Breast epithelium (tissue), 4 donors: ENCODE results near the gene SLC32A1. TPM values are rescaled to one million over a fixed set of nuclear protein-coding genes. Genes with fewer than 3 reads are reported as not detected.
A peak's percentile ranks its signal among the peaks of the same experiment; 100 is the strongest.

ENCODE experiments used
- DNase-seq, 2 donors: peaks; one replicate each; pipeline ENCODE4 v3.0.0-alpha.2; 2019; ENCODE audit warnings: low spot score in 2 of 2
- H3K27ac ChIP-seq, 2 donors: fragments of 200-600 bp; sonication (generic) in 1 of 2; one replicate each; pipeline ENCODE4 v1.5.1; 2016 to 2019; ENCODE audit warnings: mild to moderate bottlenecking in 1 of 2
- H3K27me3 ChIP-seq, 2 donors: fragments of 200-600 bp; sonication (generic) in 1 of 2; one replicate each; pipeline versions ENCODE4 v1.5.1 to v1.6.0; 2017 to 2019; ENCODE audit warnings: control low read depth in 1 of 2, mild to moderate bottlenecking in 1 of 2
- H3K36me3 ChIP-seq: fragments of 200-600 bp; one replicate; pipeline ENCODE4 v1.5.1; 2019
- H3K4me1 ChIP-seq, 2 donors: fragments of 200-600 bp; sonication (generic); one replicate each; pipeline ENCODE4 v1.5.1; 2016 to 2019; ENCODE audit warnings: control low read depth in 1 of 2
- H3K4me3 ChIP-seq, 3 donors: fragments of 200-600 bp; sonication (generic); 1 replicate in 2 of 3; 2 replicates in 1 of 3; pipeline ENCODE4 v1.5.1; 2016 to 2019; ENCODE audit warnings: mild to moderate bottlenecking in 3 of 3, moderate library complexity in 2 of 3
- H3K9me3 ChIP-seq, 2 donors: fragments of 200-600 bp; sonication (generic) in 1 of 2; one replicate each; pipeline ENCODE4 v1.5.1; 2016 to 2019; ENCODE audit warnings: control low read depth in 1 of 2
- POLR2A ChIP-seq: fragments of 450-650 bp; IDR thresholded peaks from one replicate; pipeline ENCODE4 v1.6.1; 2016; ENCODE audit warnings: antibody characterized with exemption, mild to moderate bottlenecking, moderate library complexity
- POLR2AphosphoS5 ChIP-seq, 3 donors: sonication (generic); formaldehyde crosslinking; IDR thresholded peaks; one replicate each; pipeline ENCODE4 v1.6.1; 2017; ENCODE audit warnings: antibody characterized with exemption in 3 of 3
- intact Hi-C: fragments of 100-400 bp; cut with DNase I; formaldehyde crosslinking; loops from one replicate; pipeline ENCODE4 v1.15.1; 2023; ENCODE audit warnings: low total_unique reads
- total RNA-seq, 3 donors: library from RNA; depleted of rRNA; stranded (reverse); fragments of >200 nt; gene quantifications; one replicate each; pipeline ENCODE4 v1.1.0, GENCODE V29; 2016
- TF ChIP-seq, protein P1 (sequence below), 3 donors: fragments of 450-650 bp; IDR thresholded peaks; one replicate each; pipeline ENCODE4 v1.5.1; 2016 to 2017; ENCODE audit warnings: antibody characterized with exemption in 3 of 3, mild to moderate bottlenecking in 3 of 3, moderate library complexity in 3 of 3

The SLC32A1 gene
- total RNA-seq, 3 donors from 2014 or later: not detected

DNA sequence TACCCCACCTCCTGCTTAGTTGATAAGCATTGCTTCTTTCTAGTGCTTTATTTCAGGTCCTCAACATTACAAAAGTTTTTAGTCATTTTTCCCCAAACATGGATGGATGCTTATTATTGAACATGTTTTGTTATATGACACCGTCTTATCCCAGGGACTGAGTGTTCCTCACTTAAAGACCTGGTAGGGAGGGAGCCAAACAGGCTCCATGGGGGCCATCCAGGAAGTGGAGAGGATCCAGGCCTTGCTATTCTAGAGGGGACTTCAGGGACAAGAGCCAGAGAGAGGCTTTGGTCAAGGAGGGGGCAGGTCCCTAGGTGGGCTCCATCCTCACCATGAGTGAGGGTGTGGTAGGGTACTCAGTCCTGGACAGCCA lies 7.4 kb downstream of the SLC32A1 start:
- Histone ChIP-seq H3K4me1 (no peaks in the 10 kb centered on the region), H3K27me3 (peaks cover 12 to 87% of the 10 kb centered on the region in 2 donors), H3K36me3 (no peaks in the 10 kb centered on the region), H3K4me3 (peak overlapping the region in 1 of 3 donors; percentile 62), H3K27ac (no peak overlapping the region), H3K9me3 (no peaks in the 10 kb centered on the region)
- intact Hi-C loops: no loop called here
- no peak for DNase-seq
- TF ChIP-seq, protein P1, sequence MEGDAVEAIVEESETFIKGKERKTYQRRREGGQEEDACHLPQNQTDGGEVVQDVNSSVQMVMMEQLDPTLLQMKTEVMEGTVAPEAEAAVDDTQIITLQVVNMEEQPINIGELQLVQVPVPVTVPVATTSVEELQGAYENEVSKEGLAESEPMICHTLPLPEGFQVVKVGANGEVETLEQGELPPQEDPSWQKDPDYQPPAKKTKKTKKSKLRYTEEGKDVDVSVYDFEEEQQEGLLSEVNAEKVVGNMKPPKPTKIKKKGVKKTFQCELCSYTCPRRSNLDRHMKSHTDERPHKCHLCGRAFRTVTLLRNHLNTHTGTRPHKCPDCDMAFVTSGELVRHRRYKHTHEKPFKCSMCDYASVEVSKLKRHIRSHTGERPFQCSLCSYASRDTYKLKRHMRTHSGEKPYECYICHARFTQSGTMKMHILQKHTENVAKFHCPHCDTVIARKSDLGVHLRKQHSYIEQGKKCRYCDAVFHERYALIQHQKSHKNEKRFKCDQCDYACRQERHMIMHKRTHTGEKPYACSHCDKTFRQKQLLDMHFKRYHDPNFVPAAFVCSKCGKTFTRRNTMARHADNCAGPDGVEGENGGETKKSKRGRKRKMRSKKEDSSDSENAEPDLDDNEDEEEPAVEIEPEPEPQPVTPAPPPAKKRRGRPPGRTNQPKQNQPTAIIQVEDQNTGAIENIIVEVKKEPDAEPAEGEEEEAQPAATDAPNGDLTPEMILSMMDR (IDR thresholded peaks at IDR 0.05): no peak
- TF ChIP-seq POLR2AphosphoS5 (IDR thresholded peaks at IDR 0.05): no peak
- no peak for TF ChIP-seq POLR2A

DNA sequence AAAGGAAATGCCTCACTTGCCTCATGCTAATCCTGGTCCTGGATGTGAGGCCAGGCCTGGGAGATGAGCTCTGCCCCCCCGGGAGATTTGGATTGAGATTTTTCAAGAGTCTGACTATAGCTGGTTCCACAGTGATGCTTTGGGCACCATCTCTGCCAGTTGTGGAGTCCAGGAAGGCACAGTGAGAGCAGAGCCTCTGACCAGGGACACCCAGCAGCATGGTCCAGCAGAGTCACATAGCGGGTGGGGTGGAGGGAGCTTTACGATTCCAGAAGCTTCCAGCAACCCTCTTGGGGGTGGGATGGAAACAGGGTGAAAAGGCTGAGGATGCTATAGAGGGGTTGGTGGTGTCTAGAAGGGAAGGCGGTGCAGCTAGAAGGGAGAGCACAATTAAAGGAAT lies 8.7 kb downstream of the SLC32A1 start:
- Histone ChIP-seq H3K9me3 (no peaks in the 10 kb centered on the region), H3K27ac (no peak overlapping the region), H3K27me3 (peaks cover 10 to 75% of the 10 kb centered on the region in 2 donors), H3K4me1 (no peaks in the 10 kb centered on the region), H3K36me3 (no peaks in the 10 kb centered on the region), H3K4me3 (no peak overlapping the region)
- intact Hi-C loops: no loop called here
- DNase-seq: no peak
- TF ChIP-seq POLR2AphosphoS5 (IDR thresholded peaks at IDR 0.05): no peak
- TF ChIP-seq, protein P1 (IDR thresholded peaks at IDR 0.05): no peak

GRCh38 chr20:38735172-38735571 lies 10.9 kb downstream of the SLC32A1 start:
- Histone ChIP-seq H3K4me3 (no peak overlapping the region), H3K27ac (no peak overlapping the region), H3K9me3 (no peaks in the 10 kb centered on the region), H3K36me3 (no peaks in the 10 kb centered on the region), H3K4me1 (no peaks in the 10 kb centered on the region), H3K27me3 (peaks cover 0 to 53% of the 10 kb centered on the region in 2 donors)
- intact Hi-C loops: no loop called here
- TF ChIP-seq, protein P1 (IDR thresholded peaks at IDR 0.05): no peak
- TF ChIP-seq POLR2A: no peak
- no peak for TF ChIP-seq POLR2AphosphoS5 (IDR thresholded peaks at IDR 0.05)
- no peak for DNase-seq

- no peaks in the 10 kb centered on the region for H3K36me3 ChIP-seq
- H3K4me3 ChIP-seq: no peak overlapping the region
- H3K4me1 ChIP-seq: no peaks in the 10 kb centered on the region
- no peak overlapping the region for H3K27ac ChIP-seq
- intact Hi-C loops: no loop called here
- peaks cover 0 to 43% of the 10 kb centered on the region in 2 donors for H3K27me3 ChIP-seq
- H3K9me3 ChIP-seq: no peaks in the 10 kb centered on the region
- TF ChIP-seq POLR2AphosphoS5 (IDR thresholded peaks at IDR 0.05) (no peak), POLR2A (no peak)
- TF ChIP-seq, protein P1 (IDR thresholded peaks at IDR 0.05): no peak
- no peak for DNase-seq
These were observed 13.6 kb downstream of the SLC32A1 start for GRCh38 chr20:38737887-38738286.

- no peak overlapping the region for H3K4me3 ChIP-seq
- no peak overlapping the region for H3K27ac ChIP-seq
- no peaks in the 10 kb centered on the region for H3K9me3 ChIP-seq
- H3K27me3 ChIP-seq: peaks cover 0 to 18% of the 10 kb centered on the region in 2 donors
- DNase-seq: no peak
- intact Hi-C loops: no loop called here
- peaks cover 0 to 7% of the 10 kb centered on the region in 2 donors for H3K4me1 ChIP-seq
- H3K36me3 ChIP-seq: no peaks in the 10 kb centered on the region
- TF ChIP-seq POLR2A: no peak
These were observed 21.5 kb downstream of the SLC32A1 start for GRCh38 chr20:38745757-38746156.
